Mesendoderm (in vitro differentiated cells): ENCODE measurements around the gene EFCC1.
"Not testable (repeated sequence)": the region's sequence is repeated elsewhere in the genome, so short reads cannot be mapped to it uniquely, and the experiment has no call there.

Source experiments
- DNase-seq: peaks from one replicate; pipeline ENCODE4 v3.0.0; 2013
- H2AK5ac ChIP-seq: 2 replicates; pipeline ENCODE4 v1.6.1; 2013; ENCODE audit warnings: low read length, inconsistent platforms
- H2BK120ac ChIP-seq: 2 replicates; pipeline ENCODE4 v1.6.1; 2013; ENCODE audit warnings: low read depth, mild to moderate bottlenecking, low read length, moderate library complexity, mixed read lengths
- H2BK15ac ChIP-seq: replicated peaks from 2 replicates; pipeline ENCODE4 v1.6.1; 2013; ENCODE audit warnings: low read depth, mild to moderate bottlenecking, moderate library complexity
- H2BK5ac ChIP-seq: 2 replicates; pipeline ENCODE4 v1.6.1; 2013; ENCODE audit warnings: low read length, inconsistent platforms
- H3K18ac ChIP-seq: 2 replicates; pipeline ENCODE4 v1.6.1; 2013; ENCODE audit warnings: mild to moderate bottlenecking, low read length, mixed read lengths
- H3K23ac ChIP-seq: one replicate; pipeline ENCODE4 v1.6.1; 2013; ENCODE audit warnings: low read length
- H3K27ac ChIP-seq: 2 replicates; pipeline ENCODE4 v1.5.1; 2013; ENCODE audit warnings: low read depth, mild to moderate bottlenecking, inconsistent platforms, low read length, moderate library complexity
- H3K27me3 ChIP-seq: 2 replicates; pipeline ENCODE4 v1.6.1; 2013; ENCODE audit warnings: low read length, control low read depth, mild to moderate bottlenecking, inconsistent platforms; ENCODE audit not compliant: insufficient read depth, poor library complexity
- H3K36me3 ChIP-seq: 2 replicates; pipeline ENCODE4 v1.6.1; 2013; ENCODE audit warnings: low read length, inconsistent platforms; ENCODE audit not compliant: control insufficient read depth, insufficient read depth
- H3K4ac ChIP-seq: one replicate; pipeline ENCODE4 v1.6.1; 2013; ENCODE audit warnings: low read depth, mild to moderate bottlenecking, low read length, moderate library complexity
- H3K4me1 ChIP-seq: 2 replicates; pipeline ENCODE4 v1.6.1; 2013; ENCODE audit warnings: low read depth, low read length, inconsistent platforms; ENCODE audit not compliant: control insufficient read depth
- H3K4me2 ChIP-seq: 2 replicates; pipeline ENCODE4 v1.6.1; 2013; ENCODE audit warnings: low read length
- H3K4me3 ChIP-seq: 2 replicates; pipeline ENCODE4 v1.5.1; 2013; ENCODE audit warnings: mild to moderate bottlenecking, low read length
- H3K56ac ChIP-seq: one replicate; pipeline ENCODE4 v1.6.1; 2013; ENCODE audit warnings: low read length
- H3K79me1 ChIP-seq: 2 replicates; pipeline ENCODE4 v1.6.1; 2013; ENCODE audit warnings: low read length, inconsistent platforms
- H3K79me2 ChIP-seq: 2 replicates; pipeline ENCODE4 v1.6.1; 2013; ENCODE audit warnings: mild to moderate bottlenecking, low read length; ENCODE audit not compliant: control insufficient read depth, insufficient read depth
- H3K9ac ChIP-seq: 2 replicates; pipeline ENCODE4 v1.6.1; 2013; ENCODE audit warnings: low read length, inconsistent platforms
- H4K5ac ChIP-seq: one replicate; pipeline ENCODE4 v1.6.1; 2013; ENCODE audit warnings: low read length
- H4K8ac ChIP-seq: one replicate; pipeline ENCODE4 v1.6.1; 2013; ENCODE audit warnings: low read depth, mild to moderate bottlenecking, control low read depth, low read length, moderate library complexity
- WGBS: extraction: QIAGEN DNeasy Blood & Tissue Kit; methylation state at CpG from one replicate; pipeline ENCODE4 v1.1.7; 2013; ENCODE audit warnings: low lambda C conversion rate, missing lambda C conversion rate; ENCODE audit not compliant: insufficient coverage; ENCODE audit errors: extremely low coverage; 5-methylcytosine and 5-hydroxymethylcytosine counted together

Gene EFCC1

GRCh38 chr3:129088312-129088711, 87.2 kb downstream of the EFCC1 start:
- not testable (repeated sequence) for H3K27ac ChIP-seq, H3K4me1 ChIP-seq, H2AK5ac ChIP-seq, H3K9ac ChIP-seq, H3K27me3 ChIP-seq, H4K5ac ChIP-seq, H2BK5ac ChIP-seq, H4K8ac ChIP-seq, H3K56ac ChIP-seq, H3K23ac ChIP-seq, DNase-seq, H3K36me3 ChIP-seq, H3K4ac ChIP-seq, H2BK120ac ChIP-seq, H3K4me2 ChIP-seq, H3K79me2 ChIP-seq, H3K4me3 ChIP-seq, H3K79me1 ChIP-seq, H2BK15ac ChIP-seq, H3K18ac ChIP-seq
- no CpG with 5 or more reads among the region's 6 CpGs for WGBS
